ENCODE results near the gene SSR1.

GRCh38 chr6:7324520-7324919, 11.5 kb upstream of the SSR1 start:
- no peak for TF ChIP-seq CTCF (IDR thresholded peaks at IDR 0.05; ENCODE audit: poor library complexity, severe bottlenecking)
- no peak for TF ChIP-seq RAD21 (conservative IDR thresholded peaks at IDR 0.05)
- TF ChIP-seq TAF1 (IDR thresholded peaks at IDR 0.05; ENCODE audit: low read depth) = no peak

All from neural cell (in vitro differentiated cells).